Measurements from ENCODE around the gene TBC1D22A. TPM values are rescaled to one million over a fixed set of nuclear protein-coding genes. Genes with fewer than 3 reads are reported as not detected.

Gene TBC1D22A
- total RNA-seq, 2 experiments from 2014 or later = 38.5 to 41.0 TPM

GRCh38 chr22:46834021-46834737, 71.7 kb downstream of the TBC1D22A start:
- no peak overlapping the region for H3K4me3 Mint-ChIP-seq
- H3K36me3 Mint-ChIP-seq (ENCODE audit: low read depth) = peaks cover 58% of the 10 kb centered on the region
- no peaks in the 10 kb centered on the region for H3K27me3 Mint-ChIP-seq
- POLR2A ChIA-PET = no interaction called here
- H3K9me3 Mint-ChIP-seq = peaks cover 30% of the 10 kb centered on the region
- DNase-seq = no peak
- CTCF ChIA-PET = no interaction called here
- no peaks in the 10 kb centered on the region for H3K4me1 Mint-ChIP-seq
- H3K27ac Mint-ChIP-seq = no peak overlapping the region

GRCh38 chr22:46835288-46835687, 72.8 kb downstream of the TBC1D22A start:
- Mint-ChIP-seq H3K36me3 (ENCODE audit: low read depth) (peaks cover 50% of the 10 kb centered on the region), H3K27ac (no peak overlapping the region), H3K27me3 (no peaks in the 10 kb centered on the region), H3K9me3 (peaks cover 30% of the 10 kb centered on the region), H3K4me3 (no peak overlapping the region), H3K4me1 (no peaks in the 10 kb centered on the region)
- POLR2A ChIA-PET = no interaction called here
- CTCF ChIA-PET = no interaction called here
- DNase-seq = no peak

GRCh38 chr22:46835693-46836092, 73.2 kb downstream of the TBC1D22A start:
- H3K4me3 Mint-ChIP-seq = no peak overlapping the region
- no peaks in the 10 kb centered on the region for H3K27me3 Mint-ChIP-seq
- H3K36me3 Mint-ChIP-seq (ENCODE audit: low read depth) = peaks cover 49% of the 10 kb centered on the region
- ChIA-PET CTCF (no interaction called here), POLR2A (no interaction called here)
- peaks cover under 1% of the 10 kb centered on the region for H3K4me1 Mint-ChIP-seq
- no peak for DNase-seq
- peaks cover 30% of the 10 kb centered on the region for H3K9me3 Mint-ChIP-seq
- no peak overlapping the region for H3K27ac Mint-ChIP-seq

GRCh38 chr22:46841522-46841921, 79.1 kb downstream of the TBC1D22A start:
- H3K9me3 Mint-ChIP-seq = peaks cover 2% of the 10 kb centered on the region
- POLR2A ChIA-PET = interaction anchor here (0.5 kb wide), 1 partner anchor 21 kb away, joined by 3 read pairs; no protein-coding TSS in a partner anchor
- peaks cover 11% of the 10 kb centered on the region for H3K4me1 Mint-ChIP-seq
- peaks cover 12% of the 10 kb centered on the region for H3K36me3 Mint-ChIP-seq (ENCODE audit: low read depth)
- CTCF ChIA-PET = no interaction called here
- no peak overlapping the region for H3K27ac Mint-ChIP-seq
- H3K4me3 Mint-ChIP-seq = no peak overlapping the region
- H3K27me3 Mint-ChIP-seq = no peaks in the 10 kb centered on the region
- no peak for DNase-seq

- Mint-ChIP-seq H3K27ac (no peak overlapping the region), H3K9me3 (no peaks in the 10 kb centered on the region), H3K27me3 (no peaks in the 10 kb centered on the region), H3K4me1 (peaks cover 14% of the 10 kb centered on the region), H3K4me3 (no peak overlapping the region), H3K36me3 (ENCODE audit: low read depth) (peaks cover 9% of the 10 kb centered on the region)
- ChIA-PET POLR2A (no interaction called here), CTCF (no interaction called here)
- no peak for DNase-seq
These were observed 80.2 kb downstream of the TBC1D22A start for GRCh38 chr22:46842606-46843005.

- ChIA-PET CTCF (no interaction called here), POLR2A (no interaction called here)
- DNase-seq = no peak
- peaks cover 14% of the 10 kb centered on the region for H3K4me1 Mint-ChIP-seq
- H3K4me3 Mint-ChIP-seq = no peak overlapping the region
- H3K9me3 Mint-ChIP-seq = no peaks in the 10 kb centered on the region
- no peaks in the 10 kb centered on the region for H3K27me3 Mint-ChIP-seq
- H3K27ac Mint-ChIP-seq = no peak overlapping the region
- peaks cover 9% of the 10 kb centered on the region for H3K36me3 Mint-ChIP-seq (ENCODE audit: low read depth)
These were observed 81.4 kb downstream of the TBC1D22A start for GRCh38 chr22:46843821-46844255.

- Mint-ChIP-seq H3K36me3 (ENCODE audit: low read depth) (peaks cover 10% of the 10 kb centered on the region), H3K9me3 (no peaks in the 10 kb centered on the region), H3K4me1 (peaks cover 14% of the 10 kb centered on the region), H3K4me3 (no peak overlapping the region), H3K27me3 (no peaks in the 10 kb centered on the region), H3K27ac (no peak overlapping the region)
- CTCF ChIA-PET = interaction anchor here (0.8 to 1.1 kb wide), 3 partner anchors 18 to 86 kb away, joined by 3 read pairs; no protein-coding TSS in a partner anchor
- no peak for DNase-seq
- POLR2A ChIA-PET = no interaction called here
These were observed 82.3 kb downstream of the TBC1D22A start for GRCh38 chr22:46844606-46845210.

GRCh38 chr22:46845296-46846149, 83.1 kb downstream of the TBC1D22A start:
- no peak overlapping the region for H3K4me3 Mint-ChIP-seq
- CTCF ChIA-PET = interaction anchor here (0.8 to 1.1 kb wide), 3 partner anchors 19 to 87 kb away, joined by 3 read pairs; no protein-coding TSS in a partner anchor
- H3K36me3 Mint-ChIP-seq (ENCODE audit: low read depth) = peaks cover 19% of the 10 kb centered on the region
- POLR2A ChIA-PET = no interaction called here
- H3K9me3 Mint-ChIP-seq = no peaks in the 10 kb centered on the region
- H3K4me1 Mint-ChIP-seq = peaks cover 17% of the 10 kb centered on the region
- H3K27ac Mint-ChIP-seq = no peak overlapping the region
- DNase-seq = no peak
- no peaks in the 10 kb centered on the region for H3K27me3 Mint-ChIP-seq

GRCh38 chr22:46846150-46846831, 83.8 kb downstream of the TBC1D22A start:
- Mint-ChIP-seq H3K9me3 (no peaks in the 10 kb centered on the region), H3K27ac (no peak overlapping the region), H3K27me3 (no peaks in the 10 kb centered on the region), H3K4me1 (peaks cover 15% of the 10 kb centered on the region), H3K4me3 (no peak overlapping the region), H3K36me3 (ENCODE audit: low read depth) (peaks cover 22% of the 10 kb centered on the region)
- no peak for DNase-seq
- POLR2A ChIA-PET = no interaction called here
- CTCF ChIA-PET = interaction anchor here (1.1 kb wide), 1 partner anchor 42 kb away, joined by 3 read pairs; no protein-coding TSS in a partner anchor

- ChIA-PET POLR2A (no interaction called here), CTCF (no interaction called here)
- Mint-ChIP-seq H3K27me3 (no peaks in the 10 kb centered on the region), H3K36me3 (ENCODE audit: low read depth) (peaks cover 26% of the 10 kb centered on the region), H3K4me1 (peaks cover 15% of the 10 kb centered on the region), H3K4me3 (no peak overlapping the region), H3K27ac (no peak overlapping the region), H3K9me3 (no peaks in the 10 kb centered on the region)
- no peak for DNase-seq
These were observed 84.4 kb downstream of the TBC1D22A start for GRCh38 chr22:46846832-46847355.

GRCh38 chr22:46848197-46848596, 85.7 kb downstream of the TBC1D22A start:
- no peaks in the 10 kb centered on the region for H3K9me3 Mint-ChIP-seq
- ChIA-PET POLR2A (no interaction called here), CTCF (no interaction called here)
- DNase-seq = no peak
- H3K4me1 Mint-ChIP-seq = peaks cover 15% of the 10 kb centered on the region
- H3K36me3 Mint-ChIP-seq (ENCODE audit: low read depth) = peaks cover 24% of the 10 kb centered on the region
- no peak overlapping the region for H3K27ac Mint-ChIP-seq
- H3K27me3 Mint-ChIP-seq = no peaks in the 10 kb centered on the region
- H3K4me3 Mint-ChIP-seq = no peak overlapping the region

GRCh38 chr22:46849101-46849500, 86.7 kb downstream of the TBC1D22A start:
- CTCF ChIA-PET = no interaction called here
- Mint-ChIP-seq H3K36me3 (ENCODE audit: low read depth) (peaks cover 24% of the 10 kb centered on the region), H3K4me3 (no peak overlapping the region), H3K9me3 (no peaks in the 10 kb centered on the region), H3K27ac (no peak overlapping the region), H3K27me3 (no peaks in the 10 kb centered on the region), H3K4me1 (peaks cover 20% of the 10 kb centered on the region)
- POLR2A ChIA-PET = no interaction called here
- no peak for DNase-seq

- H3K36me3 Mint-ChIP-seq (ENCODE audit: low read depth) = peaks cover 24% of the 10 kb centered on the region
- H3K4me3 Mint-ChIP-seq = no peak overlapping the region
- H3K9me3 Mint-ChIP-seq = no peaks in the 10 kb centered on the region
- no peaks in the 10 kb centered on the region for H3K27me3 Mint-ChIP-seq
- no peak for DNase-seq
- ChIA-PET CTCF (no interaction called here), POLR2A (no interaction called here)
- no peak overlapping the region for H3K27ac Mint-ChIP-seq
- peaks cover 22% of the 10 kb centered on the region for H3K4me1 Mint-ChIP-seq
These were observed 87.5 kb downstream of the TBC1D22A start for GRCh38 chr22:46849951-46850350.
